Measurements from ENCODE around the gene GPR18.

The GPR18 gene

GRCh38 chr13:99206226-99206625 lies 52.0 kb downstream of the GPR18 start:
- DNase-seq, result no peak

GRCh38 chr13:99205621-99206220 lies 52.5 kb downstream of the GPR18 start:
- DNase-seq, result peak in 1 of 2 donors; percentile 14
